ENCODE data around the gene TMC1. TPM values are rescaled to one million over a fixed set of nuclear protein-coding genes. Genes with fewer than 3 reads are reported as not detected.

TMC1 gene
- total RNA-seq, 4 donors from 2014 or later, result 0.30 to 2.3 (median 0.44) TPM; not detected in 1

DNA sequence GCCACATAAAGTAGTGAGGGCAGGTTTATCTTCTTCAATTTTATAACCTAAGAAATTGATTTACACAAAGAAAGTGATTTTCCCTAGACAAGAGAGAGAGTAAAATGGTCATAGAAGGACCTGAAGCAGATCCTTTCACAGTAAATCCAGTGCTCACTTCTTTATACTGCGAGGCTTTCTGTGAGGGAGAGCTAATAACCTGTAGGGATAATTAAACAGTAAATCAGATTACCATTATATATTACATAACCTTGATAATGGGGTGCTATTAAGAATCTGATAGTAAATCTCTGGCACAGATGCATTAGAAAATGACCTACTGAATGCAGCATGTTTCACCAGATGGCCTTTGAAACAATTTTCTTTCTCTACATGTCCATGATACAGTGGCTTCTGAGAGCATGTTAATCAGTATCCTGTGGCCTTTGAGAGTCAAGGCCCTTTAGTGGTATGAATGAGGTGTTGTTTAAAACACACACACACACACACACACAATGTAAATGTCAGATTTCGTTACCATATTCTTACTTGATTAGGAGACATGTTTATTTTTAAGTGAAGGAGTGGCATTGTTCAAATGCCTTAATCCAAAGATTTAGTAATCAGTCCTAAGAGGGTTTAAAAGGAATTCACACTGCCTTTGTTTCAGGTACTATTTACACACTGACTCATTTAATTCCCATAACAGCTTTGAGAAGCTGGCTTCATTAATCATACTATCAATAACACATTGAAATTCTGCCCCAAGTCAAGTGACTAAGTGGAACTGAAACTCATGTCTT, 306.7 kb downstream of the TMC1 start:
- 62 to 66% methylated on average over 2 of the region's 2 CpGs for WGBS, 2 donors
- TF ChIP-seq, protein P1, sequence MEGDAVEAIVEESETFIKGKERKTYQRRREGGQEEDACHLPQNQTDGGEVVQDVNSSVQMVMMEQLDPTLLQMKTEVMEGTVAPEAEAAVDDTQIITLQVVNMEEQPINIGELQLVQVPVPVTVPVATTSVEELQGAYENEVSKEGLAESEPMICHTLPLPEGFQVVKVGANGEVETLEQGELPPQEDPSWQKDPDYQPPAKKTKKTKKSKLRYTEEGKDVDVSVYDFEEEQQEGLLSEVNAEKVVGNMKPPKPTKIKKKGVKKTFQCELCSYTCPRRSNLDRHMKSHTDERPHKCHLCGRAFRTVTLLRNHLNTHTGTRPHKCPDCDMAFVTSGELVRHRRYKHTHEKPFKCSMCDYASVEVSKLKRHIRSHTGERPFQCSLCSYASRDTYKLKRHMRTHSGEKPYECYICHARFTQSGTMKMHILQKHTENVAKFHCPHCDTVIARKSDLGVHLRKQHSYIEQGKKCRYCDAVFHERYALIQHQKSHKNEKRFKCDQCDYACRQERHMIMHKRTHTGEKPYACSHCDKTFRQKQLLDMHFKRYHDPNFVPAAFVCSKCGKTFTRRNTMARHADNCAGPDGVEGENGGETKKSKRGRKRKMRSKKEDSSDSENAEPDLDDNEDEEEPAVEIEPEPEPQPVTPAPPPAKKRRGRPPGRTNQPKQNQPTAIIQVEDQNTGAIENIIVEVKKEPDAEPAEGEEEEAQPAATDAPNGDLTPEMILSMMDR (IDR thresholded peaks at IDR 0.05), result no peak
- TF ChIP-seq POLR2A (IDR thresholded peaks at IDR 0.05) (no peak), EP300 (IDR thresholded peaks at IDR 0.05) (no peak)
- no peaks in the 10 kb centered on the region for H3K36me3 ChIP-seq
- DNase-seq (ENCODE audit: low spot score in 2 of 2), result no peak
- peaks cover 0 to 30% (median 7%) of the 10 kb centered on the region in 4 donors for H3K4me1 ChIP-seq
- peak overlapping the region in 3 of 4 donors; percentile 19 to 75 (median 73) for H3K27ac ChIP-seq
- no peaks in the 10 kb centered on the region for H3K27me3 ChIP-seq
- H3K4me3 ChIP-seq, result no peak overlapping the region
- no peaks in the 10 kb centered on the region for H3K9me3 ChIP-seq

DNA sequence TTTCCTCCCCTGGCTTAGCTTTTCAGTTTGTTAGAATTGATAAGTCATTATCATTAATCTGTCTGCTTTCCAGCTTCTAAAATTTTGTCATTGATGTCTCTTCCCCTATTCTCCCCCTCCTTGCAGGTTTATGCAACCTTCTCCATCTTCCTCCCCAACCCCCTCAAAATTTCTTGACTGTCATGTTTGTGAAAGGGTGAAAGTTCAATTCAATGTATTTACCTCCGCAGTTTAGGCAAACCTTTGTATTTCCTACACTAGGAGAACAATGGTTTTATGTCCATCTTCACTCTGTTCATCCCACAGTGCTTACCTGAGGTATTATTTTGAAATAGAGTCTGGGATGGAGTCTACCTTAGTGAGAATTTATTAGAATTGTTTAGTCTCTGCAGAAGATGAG, 313.6 kb downstream of the TMC1 start:
- no peaks in the 10 kb centered on the region for H3K9me3 ChIP-seq
- no peaks in the 10 kb centered on the region for H3K4me1 ChIP-seq
- WGBS, 2 donors, result 86 to 93% methylated on average over 1 of the region's 1 CpG
- no peak for DNase-seq (ENCODE audit: low spot score in 2 of 2)
- H3K4me3 ChIP-seq, result no peak overlapping the region
- TF ChIP-seq POLR2A (IDR thresholded peaks at IDR 0.05) (no peak), EP300 (IDR thresholded peaks at IDR 0.05) (no peak)
- TF ChIP-seq, protein P1 (IDR thresholded peaks at IDR 0.05), result no peak
- no peaks in the 10 kb centered on the region for H3K36me3 ChIP-seq
- no peak overlapping the region for H3K27ac ChIP-seq
- no peaks in the 10 kb centered on the region for H3K27me3 ChIP-seq

DNA sequence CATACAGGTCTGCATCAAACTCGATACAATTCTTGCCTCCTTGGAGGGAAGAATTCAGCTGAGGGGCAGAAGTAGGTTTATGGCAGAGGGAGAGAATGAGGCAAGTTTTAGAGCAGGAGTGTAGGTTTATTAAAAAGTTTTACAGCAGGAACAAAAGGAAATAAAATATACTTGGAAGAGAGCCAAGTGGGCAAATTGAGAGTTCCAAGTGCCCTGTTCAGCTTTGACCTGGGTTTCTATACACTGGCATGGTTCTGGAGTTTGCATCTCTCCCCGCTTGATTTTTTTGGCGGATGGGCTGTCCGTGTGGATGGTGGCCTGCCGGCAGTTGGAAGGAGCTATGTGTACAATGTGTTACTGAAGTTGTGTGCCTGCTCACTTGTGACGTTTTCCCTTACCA, 315.4 kb downstream of the TMC1 start:
- TF ChIP-seq EP300 (IDR thresholded peaks at IDR 0.05), result no peak
- no peak for TF ChIP-seq POLR2A (IDR thresholded peaks at IDR 0.05)
- TF ChIP-seq, protein P1 (IDR thresholded peaks at IDR 0.05), result no peak
- Histone ChIP-seq H3K36me3 (no peaks in the 10 kb centered on the region), H3K27me3 (no peaks in the 10 kb centered on the region), H3K27ac (no peak overlapping the region), H3K9me3 (no peaks in the 10 kb centered on the region), H3K4me3 (no peak overlapping the region), H3K4me1 (no peaks in the 10 kb centered on the region)
- 84 to 91% methylated on average over 6 of the region's 6 CpGs for WGBS, 2 donors
- DNase-seq (ENCODE audit: low spot score in 2 of 2), result no peak

GRCh38 chr9:72839085-72839484, 317.7 kb downstream of the TMC1 start:
- Histone ChIP-seq H3K36me3 (no peaks in the 10 kb centered on the region), H3K4me3 (no peak overlapping the region), H3K4me1 (no peaks in the 10 kb centered on the region), H3K9me3 (peaks cover 0 to under 1% (median 0%) of the 10 kb centered on the region in 4 donors), H3K27me3 (no peaks in the 10 kb centered on the region), H3K27ac (no peak overlapping the region)
- WGBS, 2 donors, result 43 to 57% methylated on average over 3 of the region's 3 CpGs
- TF ChIP-seq EP300 (IDR thresholded peaks at IDR 0.05), result no peak
- TF ChIP-seq, protein P1 (IDR thresholded peaks at IDR 0.05), result no peak
- TF ChIP-seq POLR2A (IDR thresholded peaks at IDR 0.05), result no peak
- no peak for DNase-seq (ENCODE audit: low spot score in 2 of 2)

Data from tibial nerve (tissue), 4 donors.